Ishikawa (cell line): ENCODE results near the gene SGSH.

Experiments used
- CEBPB ChIP-seq: IDR thresholded peaks from 2 replicates; pipeline ENCODE4 v1.6.1; 2012
- EGR1 ChIP-seq: IDR thresholded peaks from 2 replicates; pipeline ENCODE4 v1.6.1; 2012
- EP300 ChIP-seq: IDR thresholded peaks from 2 replicates; pipeline ENCODE4 v1.6.1; 2012; ENCODE audit warnings: borderline replicate concordance
- FOXM1 ChIP-seq: IDR thresholded peaks from 2 replicates; pipeline ENCODE4 v1.6.1; 2012; ENCODE audit warnings: low read depth, borderline replicate concordance
- RAD21 ChIP-seq: IDR thresholded peaks from 2 replicates; pipeline ENCODE4 v1.6.1; 2012; ENCODE audit warnings: low read depth
- TAF1 ChIP-seq: IDR thresholded peaks from 2 replicates; pipeline ENCODE4 v1.6.1; 2012; ENCODE audit warnings: low read depth, mild to moderate bottlenecking
- TCF12 ChIP-seq: IDR thresholded peaks from 2 replicates; pipeline ENCODE4 v1.6.1; 2012; ENCODE audit warnings: low read depth
- TEAD4 ChIP-seq: IDR thresholded peaks from 2 replicates; pipeline ENCODE4 v1.6.1; 2012
- YY1 ChIP-seq: IDR thresholded peaks from 2 replicates; pipeline ENCODE4 v1.6.1; 2012; ENCODE audit warnings: low read depth
- TF ChIP-seq, protein P1 (sequence below): IDR thresholded peaks from 2 replicates; pipeline ENCODE4 v1.6.1; 2012; ENCODE audit warnings: low read depth, mild to moderate bottlenecking
- TF ChIP-seq, protein P2 (sequence below): IDR thresholded peaks from 2 replicates; pipeline ENCODE4 v1.6.1; 2012

DNA sequence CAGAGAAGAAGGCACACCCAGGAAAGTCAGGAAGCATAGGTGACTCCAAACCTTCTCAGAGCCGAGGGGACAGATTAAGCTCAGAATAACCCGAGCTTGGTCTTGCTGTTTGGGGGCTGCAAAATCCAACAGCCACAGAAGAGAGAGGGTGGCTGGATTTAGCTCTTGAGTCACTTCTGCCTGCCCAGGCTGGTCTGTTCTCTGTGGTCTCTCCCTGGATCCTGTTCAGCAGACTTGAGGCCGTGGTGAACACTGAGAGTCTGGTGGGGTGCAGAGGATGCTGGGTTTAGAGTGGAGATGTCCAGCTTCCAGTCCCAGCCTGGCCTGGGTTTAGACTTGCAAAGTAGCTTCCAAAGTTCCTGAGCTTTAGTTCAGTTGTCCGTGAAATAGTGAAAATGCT lies 8.9 kb upstream of the SGSH start:
- TF ChIP-seq EGR1 (no peak), RAD21 (no peak), TCF12 (no peak), CEBPB (no peak), EP300 (no peak), TAF1 (no peak), YY1 (no peak), FOXM1 (no peak), TEAD4 (no peak)
- TF ChIP-seq, protein P1, sequence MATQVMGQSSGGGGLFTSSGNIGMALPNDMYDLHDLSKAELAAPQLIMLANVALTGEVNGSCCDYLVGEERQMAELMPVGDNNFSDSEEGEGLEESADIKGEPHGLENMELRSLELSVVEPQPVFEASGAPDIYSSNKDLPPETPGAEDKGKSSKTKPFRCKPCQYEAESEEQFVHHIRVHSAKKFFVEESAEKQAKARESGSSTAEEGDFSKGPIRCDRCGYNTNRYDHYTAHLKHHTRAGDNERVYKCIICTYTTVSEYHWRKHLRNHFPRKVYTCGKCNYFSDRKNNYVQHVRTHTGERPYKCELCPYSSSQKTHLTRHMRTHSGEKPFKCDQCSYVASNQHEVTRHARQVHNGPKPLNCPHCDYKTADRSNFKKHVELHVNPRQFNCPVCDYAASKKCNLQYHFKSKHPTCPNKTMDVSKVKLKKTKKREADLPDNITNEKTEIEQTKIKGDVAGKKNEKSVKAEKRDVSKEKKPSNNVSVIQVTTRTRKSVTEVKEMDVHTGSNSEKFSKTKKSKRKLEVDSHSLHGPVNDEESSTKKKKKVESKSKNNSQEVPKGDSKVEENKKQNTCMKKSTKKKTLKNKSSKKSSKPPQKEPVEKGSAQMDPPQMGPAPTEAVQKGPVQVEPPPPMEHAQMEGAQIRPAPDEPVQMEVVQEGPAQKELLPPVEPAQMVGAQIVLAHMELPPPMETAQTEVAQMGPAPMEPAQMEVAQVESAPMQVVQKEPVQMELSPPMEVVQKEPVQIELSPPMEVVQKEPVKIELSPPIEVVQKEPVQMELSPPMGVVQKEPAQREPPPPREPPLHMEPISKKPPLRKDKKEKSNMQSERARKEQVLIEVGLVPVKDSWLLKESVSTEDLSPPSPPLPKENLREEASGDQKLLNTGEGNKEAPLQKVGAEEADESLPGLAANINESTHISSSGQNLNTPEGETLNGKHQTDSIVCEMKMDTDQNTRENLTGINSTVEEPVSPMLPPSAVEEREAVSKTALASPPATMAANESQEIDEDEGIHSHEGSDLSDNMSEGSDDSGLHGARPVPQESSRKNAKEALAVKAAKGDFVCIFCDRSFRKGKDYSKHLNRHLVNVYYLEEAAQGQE = no peak
- TF ChIP-seq, protein P2, sequence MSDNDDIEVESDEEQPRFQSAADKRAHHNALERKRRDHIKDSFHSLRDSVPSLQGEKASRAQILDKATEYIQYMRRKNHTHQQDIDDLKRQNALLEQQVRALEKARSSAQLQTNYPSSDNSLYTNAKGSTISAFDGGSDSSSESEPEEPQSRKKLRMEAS = no peak
